Skeletal muscle cell (primary cell): ENCODE results near the gene ATP10A.

ENCODE experiments used
- DNase-seq: peaks from one replicate; pipeline ENCODE4 v3.0.0-alpha.2; 2010; ENCODE audit warnings: low read depth
- H3K4me3 ChIP-seq: 2 replicates; pipeline ENCODE4 v1.5.1; 2011; ENCODE audit warnings: low read depth, mild to moderate bottlenecking, control low read depth, low read length, moderate library complexity

The ATP10A gene

GRCh38 chr15:25863111-25863967 lies at the start of gene ATP10A:
TSS of gene ATP10A (minus strand) at chr15:25863327. CDS start at chr15:25863096, 231 bp downstream.
- no peak for DNase-seq
- H3K4me3 ChIP-seq: peak within 1 kb of the TSS; percentile 65

DNA sequence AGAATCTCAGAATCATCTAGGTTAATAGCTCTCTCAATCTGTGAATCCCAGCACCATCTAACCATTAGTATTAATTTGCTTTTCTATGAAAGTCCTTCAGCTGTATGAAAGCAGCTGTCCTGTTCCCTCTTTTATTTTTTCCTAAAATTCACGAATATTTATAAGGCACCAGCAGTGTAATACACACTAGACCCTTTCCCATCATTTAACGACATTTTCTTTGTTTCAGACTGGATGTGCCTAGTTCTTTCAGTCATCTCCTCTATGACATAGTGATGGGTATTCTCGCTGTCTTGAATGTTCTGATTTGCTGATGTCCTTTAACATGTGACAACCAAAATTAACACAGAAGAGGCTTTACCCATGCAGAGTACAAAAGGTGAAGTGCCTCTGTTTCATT lies 48.9 kb upstream of the ATP10A start:
- H3K4me3 ChIP-seq: no peak overlapping the region
- no peak for DNase-seq

DNA sequence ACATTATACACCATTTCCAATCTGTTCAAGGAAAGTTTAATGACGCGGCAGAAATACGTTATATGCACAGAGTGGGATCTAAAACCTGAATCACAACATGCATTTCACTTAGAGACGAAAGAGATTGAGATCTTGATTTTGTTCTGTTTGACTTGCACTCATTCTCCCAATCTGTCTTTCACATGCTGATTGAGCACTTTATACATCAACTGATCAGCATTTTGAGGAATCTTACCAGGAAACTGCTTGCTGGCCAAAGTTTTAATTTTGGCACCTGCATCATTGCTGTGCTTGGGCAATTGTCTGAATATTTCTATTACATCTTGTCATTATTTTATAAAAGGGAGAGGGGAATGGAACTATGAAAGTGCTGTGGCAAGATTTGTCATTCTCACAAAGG lies 47.7 kb upstream of the ATP10A start:
- no peak for DNase-seq
- H3K4me3 ChIP-seq: no peak overlapping the region

- no peak for DNase-seq
- H3K4me3 ChIP-seq: no peak overlapping the region
These were observed 46.7 kb upstream of the ATP10A start for GRCh38 chr15:25909806-25910205.

GRCh38 chr15:25909325-25909724 lies 46.2 kb upstream of the ATP10A start:
- no peak overlapping the region for H3K4me3 ChIP-seq
- no peak for DNase-seq

- H3K4me3 ChIP-seq: no peak overlapping the region
- peak; percentile 92 for DNase-seq
These were observed 42.0 kb upstream of the ATP10A start for GRCh38 chr15:25905140-25905539.

GRCh38 chr15:25903024-25903581 lies 40.0 kb upstream of the ATP10A start:
- no peak overlapping the region for H3K4me3 ChIP-seq
- DNase-seq: peak; percentile 51

DNA sequence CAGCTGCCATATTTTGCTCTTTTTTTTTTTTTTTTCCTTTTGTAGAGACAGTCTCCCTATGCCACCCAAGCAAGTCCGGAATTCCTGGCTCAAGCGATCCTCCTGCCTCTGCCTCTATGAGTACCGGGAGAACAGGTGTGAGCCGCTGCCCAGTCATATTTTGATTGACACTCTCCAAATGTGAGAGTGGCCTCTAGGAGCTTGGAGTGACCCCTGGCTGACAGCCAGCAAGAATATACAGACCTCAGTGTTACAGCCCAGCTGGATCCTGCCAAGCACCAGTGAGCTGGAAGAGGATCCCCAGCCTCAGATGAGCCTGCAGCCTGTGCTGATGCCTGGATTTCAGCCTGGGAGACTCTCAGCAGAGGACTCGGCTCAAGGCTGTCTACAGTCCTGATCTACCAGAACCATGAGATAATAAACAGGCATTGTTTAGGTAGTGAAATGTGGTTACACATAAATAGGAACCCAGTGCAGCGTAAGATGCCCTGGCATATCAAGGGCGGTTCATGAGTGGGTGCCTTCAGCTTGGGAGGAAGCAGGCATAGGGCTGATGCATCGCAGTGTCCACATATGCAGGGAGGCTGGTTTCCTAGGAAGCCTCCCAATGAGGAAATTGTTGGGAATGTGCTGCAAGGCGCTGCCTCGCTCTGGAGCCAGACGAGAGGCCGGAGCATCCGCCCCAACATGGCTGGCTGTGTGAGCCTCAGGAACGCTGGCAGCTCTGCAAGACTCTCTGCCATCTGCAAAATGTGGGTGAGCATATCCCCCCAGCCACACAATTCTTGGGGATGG lies 38.9 kb upstream of the ATP10A start:
- H3K4me3 ChIP-seq: no peak overlapping the region
- DNase-seq: no peak

- no peak overlapping the region for H3K4me3 ChIP-seq
- DNase-seq: peak; percentile 67
These were observed 37.8 kb upstream of the ATP10A start for GRCh38 chr15:25900901-25901300.

- no peak for DNase-seq
- H3K4me3 ChIP-seq: no peak overlapping the region
These were observed 37.3 kb upstream of the ATP10A start for GRCh38 chr15:25900431-25900830.

- DNase-seq: no peak
These were observed 36.7 kb upstream of the ATP10A start for GRCh38 chr15:25899870-25900269.

DNA sequence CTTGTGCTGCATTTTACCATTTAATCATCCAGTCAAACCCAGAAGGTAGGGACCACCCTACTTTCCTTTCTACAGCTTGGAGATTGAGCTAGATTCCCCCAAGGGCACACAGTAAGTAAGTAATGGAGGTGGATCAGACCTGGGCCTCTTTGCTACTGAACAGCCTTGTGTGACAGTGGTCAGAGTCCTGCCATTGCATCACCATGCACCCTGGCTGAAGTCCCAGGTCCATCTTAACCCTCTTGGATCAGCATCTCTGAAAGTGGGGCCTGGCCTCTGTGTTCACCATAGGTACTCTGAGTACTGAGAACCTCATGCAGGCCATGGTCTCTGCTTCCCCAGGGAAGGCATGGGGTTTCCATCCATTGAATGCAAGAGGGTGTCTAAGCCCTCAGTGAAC lies 34.5 kb upstream of the ATP10A start:
- no peak for DNase-seq
- H3K4me3 ChIP-seq: no peak overlapping the region

More at GRCh38 chr15:25899870-25900269, 36.7 kb upstream of the ATP10A start:
- H3K4me3 ChIP-seq: no peak overlapping the region

DNA sequence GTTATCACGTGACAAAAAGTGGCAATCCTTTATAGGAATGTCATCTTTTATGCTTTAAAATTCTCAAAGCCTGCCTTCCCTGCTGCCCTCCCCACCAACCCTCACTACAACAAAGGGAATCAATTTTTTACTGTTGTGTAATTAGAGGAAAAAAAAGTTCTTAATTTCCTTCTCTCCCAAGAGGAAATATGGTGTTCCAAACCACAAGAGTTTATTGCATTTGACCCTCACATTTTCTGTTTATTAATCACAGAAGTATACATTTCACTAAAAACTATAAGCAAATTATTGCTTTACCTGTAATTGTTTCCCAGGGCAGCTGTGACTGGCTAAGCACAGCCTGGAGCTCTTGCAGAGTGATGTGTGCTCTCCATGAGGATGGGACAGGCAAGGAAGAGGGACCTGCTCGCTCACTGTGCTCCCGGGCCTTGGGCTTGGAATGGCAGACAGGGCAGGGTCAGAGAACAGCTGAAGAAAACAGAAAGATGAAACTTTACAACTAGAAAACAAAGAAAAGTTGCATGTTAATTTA lies 31.3 kb upstream of the ATP10A start:
- DNase-seq: no peak
- no peak overlapping the region for H3K4me3 ChIP-seq

- DNase-seq: no peak
- no peak overlapping the region for H3K4me3 ChIP-seq
These were observed 30.5 kb upstream of the ATP10A start for GRCh38 chr15:25893596-25893995.

DNA sequence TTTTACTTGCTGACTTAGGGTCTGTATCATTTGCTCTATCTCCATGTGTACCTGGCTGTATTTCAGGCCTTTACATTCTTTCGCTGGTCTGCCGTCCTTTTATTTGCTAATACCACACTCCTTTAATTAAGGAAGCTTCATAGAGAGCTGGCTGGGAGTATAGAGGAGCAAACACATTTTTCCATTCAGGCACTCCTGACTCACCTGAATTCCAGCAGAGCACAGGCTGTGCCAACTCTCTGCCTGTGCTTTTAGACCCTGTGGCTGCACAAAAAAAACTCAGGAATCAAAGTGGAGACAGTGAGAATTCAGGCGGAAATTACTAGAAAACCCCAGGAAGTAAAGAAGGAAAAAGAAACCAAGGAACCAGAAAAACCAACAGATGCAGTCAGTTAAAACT lies 29.0 kb upstream of the ATP10A start:
- DNase-seq: no peak

DNA sequence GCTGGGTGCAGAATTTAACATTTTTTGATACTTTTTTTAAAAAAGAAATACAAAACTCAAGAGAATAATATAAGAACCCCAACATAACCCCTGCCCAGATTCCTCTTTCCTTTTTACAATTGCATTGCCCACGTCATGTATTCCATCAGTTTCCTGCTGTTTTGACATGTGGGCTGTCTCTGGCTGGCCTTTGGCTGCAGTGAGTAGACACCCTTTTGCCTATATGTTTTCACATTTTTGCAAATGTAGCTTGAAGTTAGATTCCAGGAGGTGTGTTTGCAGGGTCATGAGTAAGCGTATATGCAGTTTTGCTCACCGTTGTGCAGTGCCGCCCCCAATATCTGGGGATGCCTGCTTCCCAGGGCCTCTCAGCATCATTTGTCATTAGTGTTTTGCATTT lies 28.0 kb upstream of the ATP10A start:
- no peak for DNase-seq
- H3K4me3 ChIP-seq: no peak overlapping the region

More for the DNA sequence above, 29.0 kb upstream of the ATP10A start:
- no peak overlapping the region for H3K4me3 ChIP-seq

GRCh38 chr15:25890529-25890928 lies 27.4 kb upstream of the ATP10A start:
- DNase-seq: no peak
- H3K4me3 ChIP-seq: no peak overlapping the region

- no peak for DNase-seq
- no peak overlapping the region for H3K4me3 ChIP-seq
These were observed 24.7 kb upstream of the ATP10A start for GRCh38 chr15:25887870-25888269.

DNA sequence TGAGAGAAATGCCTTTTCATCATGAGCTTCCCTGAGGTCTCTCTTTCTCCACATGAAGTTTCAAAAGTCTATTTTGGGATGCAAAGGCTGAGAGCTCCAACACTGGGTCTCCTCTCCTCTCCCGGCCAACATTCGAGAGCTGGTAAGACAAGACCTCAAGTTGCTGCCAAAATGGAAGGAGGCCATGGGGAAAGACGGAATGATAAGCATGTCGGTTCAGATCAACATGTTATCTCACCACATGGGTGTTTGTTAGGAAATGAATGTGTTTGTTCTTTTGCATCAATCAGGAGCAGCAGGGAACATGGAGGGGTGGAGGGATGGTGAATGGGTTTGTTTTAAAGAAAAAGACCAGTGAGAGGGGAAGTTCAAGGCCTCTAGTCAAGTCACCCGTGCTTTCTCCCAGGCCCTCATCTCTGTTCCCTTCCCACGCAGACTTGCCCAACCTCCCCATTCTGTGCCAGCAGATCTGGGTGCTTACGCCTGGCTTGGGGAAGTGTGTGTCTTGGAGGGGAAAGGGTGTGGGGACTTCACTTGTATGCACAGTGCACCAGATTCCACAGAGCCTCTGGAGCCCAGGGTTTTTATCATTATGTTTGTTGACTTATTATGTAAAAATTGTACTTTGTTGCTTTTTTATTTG lies 23.5 kb upstream of the ATP10A start:
- no peak for DNase-seq

GRCh38 chr15:25884370-25884769 lies 21.2 kb upstream of the ATP10A start:
- no peak overlapping the region for H3K4me3 ChIP-seq
- DNase-seq: no peak

More for the DNA sequence above, 23.5 kb upstream of the ATP10A start:
- no peak overlapping the region for H3K4me3 ChIP-seq
